ENCODE results near the gene GPC3. TPM values are rescaled to one million over a fixed set of nuclear protein-coding genes. Genes with fewer than 3 reads are reported as not detected.

The GPC3 gene
- total RNA-seq, 1 donor from 2014 or later = not detected

DNA sequence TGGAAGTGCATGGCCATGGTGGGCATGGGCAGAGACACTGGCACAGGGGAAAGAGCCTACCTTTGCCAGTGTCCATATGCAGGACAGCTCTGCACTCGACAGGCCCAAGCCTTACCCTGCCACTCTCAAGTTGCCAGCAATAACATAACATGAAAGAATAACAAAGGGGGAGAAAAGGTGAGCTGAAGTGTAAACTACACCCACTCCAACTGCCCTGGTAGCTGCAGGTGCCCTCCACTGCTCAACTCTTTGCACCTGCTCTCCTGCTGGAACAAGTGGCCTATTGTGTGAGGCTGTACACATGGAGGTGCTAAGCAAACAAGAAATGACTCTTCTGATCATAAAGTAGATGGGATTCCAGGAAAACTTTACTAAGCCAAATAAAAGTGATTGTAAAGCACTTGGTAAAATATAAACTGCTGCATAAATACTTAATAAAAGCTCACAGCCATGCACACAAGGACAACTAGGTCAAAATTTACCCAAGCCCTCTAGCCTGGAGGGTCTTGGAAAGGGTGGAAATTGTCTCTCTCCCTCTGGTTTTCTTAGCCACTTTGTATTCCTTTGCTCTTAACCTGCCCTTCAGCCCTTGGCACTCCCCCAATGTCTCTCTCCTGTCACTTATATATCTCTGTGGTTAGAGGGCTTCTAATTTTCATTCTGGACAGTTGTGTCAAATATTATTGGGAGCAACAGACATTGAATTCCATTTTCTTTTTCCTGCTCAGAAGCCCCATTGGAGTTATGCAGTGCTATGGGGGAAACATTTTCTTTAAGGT lies 308.9 kb downstream of the GPC3 start:
- DNase-seq = no peak

DNA sequence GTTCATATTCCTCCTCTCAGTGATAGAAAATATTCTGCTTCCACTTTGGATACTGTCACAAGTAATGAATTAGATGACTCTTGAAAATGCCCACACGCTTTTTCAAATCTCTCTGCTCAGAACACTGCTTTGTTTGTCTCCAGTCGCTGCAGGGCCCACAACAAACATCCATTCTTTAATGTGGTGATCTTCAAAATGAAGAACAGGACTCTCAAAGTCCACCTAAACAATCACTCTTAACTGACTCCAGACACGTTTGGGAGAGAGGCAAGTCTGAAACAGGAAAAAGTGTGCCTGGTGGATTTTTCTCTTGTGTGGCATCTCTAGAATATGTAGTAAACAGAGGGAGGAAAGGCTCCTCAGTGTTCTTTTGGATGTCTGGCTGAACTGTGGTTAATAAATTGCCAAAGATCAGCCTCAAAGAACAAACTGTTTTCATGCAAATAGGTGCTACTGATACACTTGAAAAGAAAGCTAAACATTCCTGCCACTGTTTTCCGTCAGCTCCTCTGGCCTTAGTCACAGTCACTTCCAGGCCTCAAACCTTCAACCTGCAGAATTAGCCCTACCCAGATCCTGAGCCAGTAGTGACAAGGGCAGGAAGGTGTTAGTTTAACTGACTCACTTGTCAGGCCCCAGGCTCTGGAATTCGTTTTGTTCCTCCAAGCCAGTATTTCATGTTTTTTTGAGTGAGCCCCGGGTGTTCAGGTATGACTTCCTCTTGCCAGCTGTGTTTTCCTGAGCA lies 310.5 kb downstream of the GPC3 start:
- no peak for DNase-seq

DNA sequence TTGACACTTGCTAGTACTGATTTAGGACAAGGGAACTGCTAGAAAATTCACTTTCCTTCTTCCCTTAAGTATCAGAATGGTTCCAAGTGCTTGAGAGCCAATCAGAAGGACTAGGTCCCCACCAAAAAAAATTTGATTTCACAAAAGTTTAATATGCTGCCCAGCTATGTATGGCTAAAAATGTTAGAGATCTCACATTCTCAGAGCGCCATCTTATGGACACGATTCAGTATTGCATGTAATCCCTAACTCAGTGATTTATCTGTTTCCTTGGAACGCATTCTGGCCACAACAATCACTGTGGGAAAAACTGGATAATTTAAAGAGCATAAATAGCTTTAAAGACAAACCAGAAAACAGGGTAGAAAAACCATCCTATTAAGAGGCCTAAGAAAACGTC lies 315.0 kb downstream of the GPC3 start:
- peak; percentile 44 for DNase-seq

DNA sequence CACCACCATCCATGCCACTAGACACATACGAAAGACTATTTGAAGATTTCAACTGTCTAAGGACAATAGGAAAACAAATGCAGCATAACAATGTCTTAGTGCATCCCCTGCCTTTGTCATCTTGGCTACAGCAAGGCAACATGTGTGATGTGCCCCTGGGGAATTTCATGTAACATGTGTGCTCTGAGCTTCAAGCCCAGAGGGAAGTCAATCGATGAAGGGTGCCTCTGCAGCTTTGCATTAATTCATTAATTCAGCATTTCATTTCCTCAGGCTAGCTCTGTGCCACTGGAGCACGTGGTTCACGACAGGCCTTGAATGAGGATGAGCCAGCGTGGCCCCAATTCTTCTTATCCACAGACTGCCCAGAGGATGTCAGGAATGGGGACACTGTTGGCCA lies 316.2 kb downstream of the GPC3 start:
- DNase-seq = no peak

DNA sequence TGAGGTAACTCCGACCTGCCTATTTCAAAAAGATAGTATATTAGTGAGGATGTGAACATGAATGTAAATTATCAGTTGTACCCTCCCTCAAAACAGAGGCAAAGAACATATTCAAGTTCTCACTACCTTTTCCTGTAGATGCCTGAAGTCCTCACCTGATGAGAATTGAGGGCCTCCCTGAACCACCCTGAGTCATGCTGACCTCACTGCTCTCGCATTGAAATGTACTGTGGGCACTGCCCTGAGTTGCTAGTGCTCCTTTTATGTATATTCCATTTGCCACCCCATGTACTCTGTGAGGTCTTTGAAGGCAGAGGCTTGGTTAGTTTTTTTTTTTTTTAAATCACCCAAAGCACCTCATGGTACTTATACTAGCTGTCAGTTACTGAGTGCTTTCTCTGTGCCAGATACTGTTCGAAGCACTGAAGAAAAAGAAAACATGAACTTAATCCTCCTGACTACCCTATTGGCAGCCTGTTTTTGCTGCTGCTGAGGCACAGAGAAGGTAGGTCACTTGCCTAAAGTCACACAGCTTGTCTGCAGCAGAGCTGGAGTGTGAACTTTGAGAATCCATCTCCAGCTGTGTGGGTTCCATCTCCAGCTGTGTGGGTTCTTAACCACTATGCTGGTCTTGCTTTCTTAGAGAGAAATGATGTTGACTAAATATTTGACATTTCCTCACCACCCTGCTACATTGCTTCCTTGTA lies 317.0 kb downstream of the GPC3 start:
- no peak for DNase-seq

DNA sequence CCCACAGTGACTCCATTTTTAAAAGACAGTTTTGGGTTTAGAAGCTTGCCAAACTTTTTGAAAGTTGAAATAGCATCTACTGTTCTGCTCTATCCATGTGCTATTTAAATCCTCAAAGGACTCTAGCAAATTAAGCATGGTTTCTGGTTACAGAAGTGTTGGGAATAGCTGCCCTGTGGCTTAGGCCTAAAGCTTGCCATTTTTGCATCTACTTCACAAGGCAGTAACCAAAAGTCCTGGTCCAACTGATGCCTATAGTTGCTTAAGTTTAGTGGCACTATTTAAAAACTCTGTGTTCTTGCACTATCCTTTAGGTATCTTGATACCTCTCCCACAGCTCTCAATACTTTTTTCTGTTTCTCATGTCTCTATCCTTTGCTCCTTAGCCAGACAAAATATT lies 319.1 kb downstream of the GPC3 start:
- DNase-seq = no peak

DNA sequence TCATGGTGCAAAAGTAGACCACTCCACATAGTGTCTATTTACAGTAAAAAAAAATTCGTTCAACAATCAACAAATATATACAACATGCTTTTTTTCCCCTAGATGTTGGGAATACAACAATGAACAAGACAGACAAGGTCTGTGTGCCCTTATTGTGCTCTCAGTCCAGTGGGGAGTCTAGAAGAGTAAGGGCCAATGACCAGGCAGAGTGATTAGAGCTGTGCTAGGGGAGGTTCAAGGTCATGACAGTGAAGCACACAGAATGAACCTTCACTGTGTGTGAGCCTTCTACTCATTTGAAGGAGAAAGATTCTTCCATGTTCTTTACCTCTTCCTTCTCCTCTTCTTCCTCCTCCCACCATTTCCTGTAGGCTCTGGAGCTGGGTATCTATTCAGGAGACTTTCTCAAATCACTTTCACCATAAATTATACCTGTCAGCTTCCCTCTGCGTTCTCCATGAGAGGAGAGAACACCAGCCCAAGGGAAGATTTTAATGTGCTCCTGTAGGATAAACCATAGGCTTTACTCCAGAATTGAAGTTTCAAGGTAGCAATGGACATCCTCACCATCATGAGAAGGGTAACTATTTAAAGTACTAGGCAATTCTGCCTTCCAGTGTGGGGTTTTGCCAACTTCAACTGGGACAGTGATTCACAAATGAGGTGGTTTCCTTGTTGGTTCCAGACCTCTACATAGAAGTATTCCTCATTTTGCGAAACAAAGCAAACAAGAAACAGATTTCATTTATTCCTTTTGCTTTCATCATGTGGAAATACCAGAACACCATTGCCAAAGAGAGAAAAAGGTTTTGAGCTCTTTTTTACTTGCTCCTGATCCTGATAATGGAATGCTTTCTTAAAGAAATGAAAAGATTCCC lies 323.2 kb downstream of the GPC3 start:
- DNase-seq = no peak

DNA sequence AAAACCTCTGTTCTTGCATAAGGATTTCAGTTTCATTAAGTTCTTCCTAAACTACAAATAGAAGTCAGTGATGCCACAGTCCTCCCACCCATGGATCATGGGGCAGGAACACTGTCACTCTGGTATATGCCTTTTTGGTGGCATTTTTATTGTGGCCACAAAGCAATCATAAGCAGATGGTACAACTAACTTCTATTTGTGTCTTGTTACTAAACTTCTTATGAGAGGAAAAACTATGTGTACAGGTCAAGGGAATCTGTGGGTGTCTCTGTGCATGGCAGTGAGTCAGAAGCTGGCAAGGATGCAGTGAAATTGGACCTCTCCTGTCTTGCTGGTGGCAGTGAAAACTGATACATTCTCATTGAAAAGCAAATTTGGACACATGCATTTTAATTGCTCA lies 325.1 kb downstream of the GPC3 start:
- DNase-seq = no peak

DNA sequence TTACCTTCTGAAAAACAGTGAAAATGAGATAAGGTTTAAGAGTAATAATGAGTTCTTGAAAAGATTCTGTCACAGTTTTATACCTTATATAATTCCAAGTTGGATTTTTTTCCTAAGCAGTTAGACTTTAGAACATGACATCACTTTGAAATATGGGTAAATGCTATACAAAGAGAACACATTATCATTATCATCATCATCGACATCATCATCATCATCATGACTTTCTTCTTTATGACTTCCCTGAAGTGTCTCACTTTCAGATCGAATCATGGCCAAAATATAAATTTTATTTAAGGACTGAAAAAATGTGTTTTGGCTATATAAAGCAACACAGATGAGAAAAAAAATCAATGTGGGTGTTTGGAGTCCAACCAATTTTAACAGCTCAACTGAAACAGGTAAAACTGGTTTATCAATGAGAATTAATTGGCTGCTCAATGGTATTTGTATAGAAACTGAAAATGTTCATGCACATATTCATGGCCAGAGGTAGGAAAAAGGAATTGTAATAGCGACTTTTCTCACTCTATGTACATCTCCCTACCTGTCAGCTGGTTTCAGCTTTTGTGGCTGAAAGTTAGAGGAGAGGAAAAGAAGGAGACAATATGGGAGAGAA lies 327.0 kb downstream of the GPC3 start:
- DNase-seq = no peak

DNA sequence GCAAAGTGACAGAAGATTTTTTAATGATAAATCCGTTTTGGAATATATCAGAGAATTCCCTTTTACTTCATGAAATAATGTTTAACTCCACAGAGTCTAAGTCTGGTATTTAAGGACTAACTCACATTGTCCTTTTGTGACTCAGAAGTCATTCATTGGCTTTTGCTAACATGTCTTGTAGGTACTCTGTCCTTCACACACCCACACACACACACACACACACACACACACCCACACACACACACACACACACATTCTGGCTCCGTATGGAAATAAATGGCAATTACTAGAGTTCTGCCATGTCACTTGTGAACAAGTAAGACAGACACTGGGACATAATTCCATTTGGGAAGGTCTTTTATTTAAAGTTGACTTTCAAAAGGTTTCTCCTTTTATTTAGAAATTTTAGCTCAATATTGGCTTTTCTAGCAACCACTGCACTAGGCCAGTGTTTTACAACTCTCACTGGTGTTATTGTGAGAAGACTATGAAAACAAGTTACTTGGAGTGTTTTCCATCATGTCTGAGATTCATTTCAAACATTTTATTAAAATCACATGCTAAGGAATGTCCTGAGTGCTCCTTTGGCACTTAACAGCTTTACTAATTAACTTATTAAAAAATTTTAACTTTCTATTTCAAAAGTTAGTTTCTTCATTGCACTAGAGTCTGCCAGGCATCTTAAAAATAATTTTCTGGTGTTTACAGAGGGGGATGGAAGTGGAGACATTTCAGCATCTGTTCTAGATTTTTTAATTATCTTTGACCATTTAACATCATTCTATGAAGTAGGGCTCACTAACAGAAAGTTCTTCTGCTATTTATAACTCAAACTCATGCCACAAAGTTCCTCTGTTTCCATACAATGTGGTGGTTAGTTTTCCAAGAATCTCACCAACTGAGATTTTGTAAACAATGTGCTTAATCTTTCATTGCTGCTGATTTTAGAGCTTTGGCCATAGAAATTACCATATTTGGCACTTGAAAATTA lies 329.8 kb downstream of the GPC3 start:
- DNase-seq = no peak

DNA sequence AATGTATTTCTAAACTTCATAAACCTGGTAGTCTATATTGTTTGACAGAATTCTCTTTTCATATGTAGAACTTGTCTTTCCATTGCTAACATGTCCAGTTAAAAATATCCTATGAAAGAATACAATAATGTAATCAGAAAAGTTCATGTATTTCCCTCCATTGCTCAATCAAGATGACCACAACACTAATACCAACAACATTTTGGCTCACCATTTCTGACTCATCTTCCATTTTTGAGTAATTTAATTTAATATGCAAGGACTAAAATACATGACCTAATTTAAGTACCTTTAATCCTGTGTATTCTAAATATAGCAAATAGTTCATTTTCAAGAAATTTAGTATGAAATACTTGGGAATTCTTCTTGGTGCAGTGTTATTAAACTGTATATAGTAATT lies 330.6 kb downstream of the GPC3 start:
- DNase-seq = no peak

DNA sequence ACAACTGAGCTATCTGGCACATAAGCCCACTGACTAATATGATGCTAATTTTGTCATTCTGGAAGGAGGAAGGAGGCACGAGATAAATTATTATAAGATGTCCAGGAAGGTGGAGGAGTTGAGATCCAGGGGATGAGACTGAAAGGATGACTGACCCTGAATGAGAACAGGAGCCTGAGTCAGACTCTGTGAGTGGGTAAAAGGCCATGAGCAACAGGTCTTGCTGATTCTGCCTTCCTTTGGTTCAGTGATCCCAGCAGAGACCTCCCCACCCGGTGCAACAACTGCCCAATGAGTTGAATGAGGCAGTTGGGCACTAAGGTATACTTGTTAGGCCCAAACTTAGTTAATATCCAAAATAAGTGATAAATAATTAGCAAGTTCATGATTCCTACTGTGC lies 332.0 kb downstream of the GPC3 start:
- DNase-seq = no peak

DNA sequence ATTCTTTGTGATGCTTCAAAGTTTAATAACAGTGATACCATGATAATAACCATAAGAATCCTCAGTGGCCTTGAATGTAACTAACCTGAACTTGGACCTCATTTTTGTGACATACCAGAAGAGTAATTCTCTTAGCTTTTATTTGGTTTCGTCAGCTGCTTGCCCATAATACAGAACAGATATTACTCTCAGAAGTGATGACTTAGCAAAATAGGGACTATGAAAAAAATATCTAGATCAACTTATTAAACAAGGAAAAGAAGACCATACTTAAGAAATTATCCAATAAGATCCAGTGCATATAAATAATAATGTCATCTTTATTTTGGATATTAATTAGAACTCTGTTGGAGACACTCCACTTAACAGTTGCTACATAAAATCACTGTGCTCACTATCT lies 333.2 kb downstream of the GPC3 start:
- DNase-seq = no peak

DNA sequence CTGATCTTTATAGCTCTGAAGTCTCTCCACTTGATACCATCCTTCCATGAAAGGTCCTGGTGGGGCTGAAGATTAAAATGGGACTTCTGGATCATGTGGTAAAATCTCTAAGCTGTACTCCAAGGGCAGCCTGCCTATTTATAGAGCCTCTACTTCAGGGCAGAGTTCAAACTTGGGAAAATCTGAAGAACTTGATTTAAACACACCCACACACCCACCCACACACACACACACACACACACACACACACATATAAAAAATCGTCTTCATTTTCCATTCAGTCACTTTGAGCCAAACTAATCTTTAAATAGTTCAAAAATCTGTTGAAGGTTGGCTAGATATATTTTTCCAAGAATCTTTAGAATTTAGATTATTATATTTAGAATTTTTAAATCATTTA lies 335.2 kb downstream of the GPC3 start:
- DNase-seq = no peak

DNA sequence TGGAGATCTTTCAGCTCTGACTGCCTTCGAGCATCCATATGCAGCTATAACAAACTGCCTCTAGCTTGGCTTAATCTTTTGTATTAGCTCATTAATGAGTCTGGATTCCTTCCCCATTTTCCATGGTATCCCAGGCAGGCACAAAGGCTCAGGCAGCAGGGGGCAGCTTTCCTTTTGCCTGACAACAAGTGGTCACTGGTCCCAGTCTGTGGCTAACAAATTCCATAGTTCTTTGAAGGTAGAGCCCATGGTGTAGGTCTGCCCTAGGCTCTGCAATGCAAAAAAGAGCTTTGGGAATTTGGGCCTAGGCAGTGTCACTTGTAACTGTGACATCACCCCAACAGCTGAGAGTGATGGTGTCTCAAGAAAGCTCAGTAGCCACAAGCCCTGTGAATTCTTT lies 335.7 kb downstream of the GPC3 start:
- no peak for DNase-seq

DNA sequence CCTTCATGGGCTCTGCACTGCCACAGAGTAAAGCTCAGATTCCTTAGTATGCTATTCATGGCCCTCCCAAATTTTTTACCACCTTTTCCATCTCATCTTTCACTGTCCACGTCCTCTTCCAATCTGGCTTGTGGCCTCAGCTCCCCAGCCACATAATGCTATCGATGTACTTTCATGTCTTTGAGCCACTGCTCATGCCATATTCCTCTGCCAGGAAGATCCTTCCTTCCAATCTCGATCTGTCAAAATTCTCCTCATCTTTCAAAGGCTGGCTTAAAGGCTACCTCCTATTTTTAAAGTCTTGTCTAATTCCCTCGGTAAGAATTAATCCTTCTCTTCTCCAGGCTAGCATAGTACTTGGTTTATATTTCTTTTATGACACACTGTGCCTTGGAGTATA lies 336.8 kb downstream of the GPC3 start:
- DNase-seq = no peak

DNA sequence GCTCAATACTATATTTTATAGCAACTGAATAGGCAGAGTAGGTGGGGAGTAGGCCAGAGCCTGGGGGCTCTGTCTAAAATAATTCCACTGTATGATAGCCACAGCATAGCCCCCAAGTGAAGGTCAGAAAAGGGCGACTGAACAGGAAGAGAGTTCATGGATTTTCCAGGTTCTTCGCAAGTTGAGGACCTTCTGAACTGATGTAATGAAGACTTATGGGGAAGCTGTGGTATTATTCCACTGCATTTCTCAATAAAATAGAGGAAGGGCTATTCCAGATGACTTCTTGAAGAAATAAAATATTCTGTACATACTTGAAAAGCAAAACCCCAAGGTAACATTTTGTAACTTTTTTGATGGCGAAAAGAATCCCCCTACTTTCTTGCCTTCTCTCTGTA lies 338.7 kb downstream of the GPC3 start:
- DNase-seq = no peak

DNA sequence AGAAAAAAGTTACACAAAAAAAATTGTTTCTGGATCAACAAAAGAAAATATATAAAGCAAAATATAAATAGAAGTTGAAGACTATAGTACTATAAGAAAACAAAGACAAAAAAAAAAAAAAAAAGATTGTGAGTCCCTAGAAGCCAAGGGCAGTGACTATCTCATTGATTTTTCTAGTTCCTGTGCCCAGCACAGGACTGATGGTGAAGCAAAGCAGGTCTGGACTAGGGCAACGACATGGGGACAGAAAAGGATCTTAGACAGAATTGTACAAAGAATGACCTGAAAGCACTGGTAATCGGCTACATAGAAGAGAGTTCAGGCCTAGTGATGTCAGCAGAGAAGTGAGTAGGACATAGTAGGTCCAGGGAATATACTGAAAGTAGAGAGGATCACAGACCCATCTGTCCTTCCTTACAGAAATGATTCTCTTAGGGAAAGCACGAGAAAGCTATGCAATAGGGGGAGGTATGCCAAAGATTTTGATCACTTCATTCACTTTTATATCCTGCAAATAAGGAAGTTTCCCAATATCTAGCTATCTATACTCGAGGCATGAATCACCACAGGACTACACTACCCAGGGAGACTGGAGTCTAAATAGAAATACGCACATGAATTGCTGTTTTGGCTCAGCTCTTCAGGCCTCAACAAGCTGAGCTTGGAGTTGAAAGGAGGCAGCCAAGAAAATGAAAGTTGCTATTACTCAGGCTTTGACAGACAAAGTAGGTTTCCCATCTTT lies 339.2 kb downstream of the GPC3 start:
- no peak for DNase-seq

DNA sequence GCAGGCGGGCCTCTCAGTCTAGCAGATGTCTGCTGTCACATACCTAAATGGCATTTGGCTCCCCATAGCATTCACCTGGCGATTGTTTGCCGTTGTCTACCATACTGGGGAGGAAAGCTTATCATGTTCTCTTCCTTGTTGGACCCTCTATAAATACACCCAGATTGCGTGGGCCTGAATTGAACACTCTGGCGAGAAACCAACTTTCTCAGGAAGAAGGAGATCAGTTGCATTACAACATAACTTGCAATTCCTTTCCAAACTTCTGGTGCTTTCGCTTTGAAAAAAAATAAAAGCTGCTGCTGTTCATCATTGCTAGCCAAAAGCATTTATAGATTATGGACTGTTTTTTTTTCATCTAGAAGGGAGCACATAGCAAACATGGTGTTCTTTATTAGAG lies 340.1 kb downstream of the GPC3 start:
- DNase-seq = no peak
